Neural progenitor cell (in vitro differentiated cells): ENCODE results near the gene TMEM176B. TPM values are rescaled to one million over a fixed set of nuclear protein-coding genes. Genes with fewer than 3 reads are reported as not detected.

Source experiments
- DNase-seq: peaks from one replicate; pipeline ENCODE4 v3.0.0-alpha.2; 2016; ENCODE audit warnings: low spot score
- H2AFZ ChIP-seq: fragments of 200-600 bp; sonication (generic); replicated peaks from 2 replicates; pipeline ENCODE4 v1.6.1; 2016; ENCODE audit warnings: antibody characterized with exemption
- H3F3A ChIP-seq: fragments of 200-600 bp; sonication (generic); 2 replicates; pipeline ENCODE4 v1.6.1; 2016; ENCODE audit warnings: antibody characterized with exemption, low read depth
- H3K27ac ChIP-seq: fragments of 200-600 bp; sonication (generic); 2 replicates; pipeline ENCODE4 v1.5.1; 2016; ENCODE audit warnings: mild to moderate bottlenecking
- H3K27me3 ChIP-seq: fragments of 200-600 bp; sonication (generic); 2 replicates; pipeline ENCODE4 v1.6.1; 2016; ENCODE audit warnings: mild to moderate bottlenecking, moderate library complexity
- H3K36me3 ChIP-seq: fragments of 200-600 bp; sonication (generic); 2 replicates; pipeline ENCODE4 v1.5.1; 2016
- H3K4me1 ChIP-seq: fragments of 200-600 bp; sonication (generic); 2 replicates; pipeline ENCODE4 v1.6.1; 2016; ENCODE audit warnings: mixed run types
- H3K4me2 ChIP-seq: fragments of 200-600 bp; sonication (generic); 2 replicates; pipeline ENCODE4 v1.6.1; 2016
- H3K4me3 ChIP-seq: fragments of 200-600 bp; sonication (generic); 2 replicates; pipeline ENCODE4 v1.5.1; 2016
- H3K79me2 ChIP-seq: fragments of 200-600 bp; sonication (generic); 2 replicates; pipeline ENCODE4 v1.6.1; 2016; ENCODE audit warnings: low read depth
- H3K9ac ChIP-seq: fragments of 200-600 bp; sonication (generic); 2 replicates; pipeline ENCODE4 v1.6.1; 2016
- H3K9me3 ChIP-seq: fragments of 200-600 bp; sonication (generic); 2 replicates; pipeline ENCODE4 v1.5.1; 2016; ENCODE audit warnings: low read depth
- H4K20me1 ChIP-seq: fragments of 200-600 bp; sonication (generic); 2 replicates; pipeline ENCODE4 v1.6.1; 2016; ENCODE audit warnings: low read depth
- H3K27ac Mint-ChIP-seq: 3 replicates; pipeline ENCODE4 v1.8.0; 2021; ENCODE audit warnings: mixed read lengths
- H3K27me3 Mint-ChIP-seq: 2 replicates; pipeline ENCODE4 v1.8.0; 2022; ENCODE audit warnings: low read depth, mild to moderate bottlenecking, inconsistent platforms, moderate library complexity, mixed read lengths; ENCODE audit not compliant: insufficient read depth
- H3K36me3 Mint-ChIP-seq: 3 replicates; pipeline ENCODE4 v1.8.0; 2021; ENCODE audit warnings: mixed read lengths
- H3K4me1 Mint-ChIP-seq: 3 replicates; pipeline ENCODE4 v1.8.0; 2021; ENCODE audit warnings: mixed read lengths
- H3K4me3 Mint-ChIP-seq: 3 replicates; pipeline ENCODE4 v1.8.0; 2021; ENCODE audit warnings: mild to moderate bottlenecking, moderate library complexity, mixed read lengths
- H3K9me3 Mint-ChIP-seq: 3 replicates; pipeline ENCODE4 v1.8.0; 2020; ENCODE audit warnings: mixed read lengths
- EZH2 ChIP-seq: fragments of 200-600 bp; sonication (generic); IDR thresholded peaks from 2 replicates; pipeline ENCODE4 v1.6.1; 2017; ENCODE audit warnings: antibody characterized with exemption, mild to moderate bottlenecking, moderate library complexity
- EZH2phosphoT487 ChIP-seq: fragments of 200-600 bp; sonication (generic); IDR thresholded peaks from 2 replicates; pipeline ENCODE4 v1.6.1; 2017; ENCODE audit warnings: antibody characterized with exemption
- total RNA-seq: library from RNA; depleted of rRNA; stranded (reverse); fragments of >200 nt; gene quantifications from 2 replicates; pipeline ENCODE4 v1.2.3, GENCODE V29; 2015; ENCODE audit warnings: low replicate concordance
- TF ChIP-seq, protein P1 (sequence below): fragments of 200-600 bp; sonication (generic); IDR thresholded peaks from 2 replicates; pipeline ENCODE4 v1.5.1; 2017; ENCODE audit warnings: antibody characterized with exemption, mild to moderate bottlenecking

The TMEM176B gene
- total RNA-seq, 1 donor from 2014 or later = 0.54 TPM

DNA sequence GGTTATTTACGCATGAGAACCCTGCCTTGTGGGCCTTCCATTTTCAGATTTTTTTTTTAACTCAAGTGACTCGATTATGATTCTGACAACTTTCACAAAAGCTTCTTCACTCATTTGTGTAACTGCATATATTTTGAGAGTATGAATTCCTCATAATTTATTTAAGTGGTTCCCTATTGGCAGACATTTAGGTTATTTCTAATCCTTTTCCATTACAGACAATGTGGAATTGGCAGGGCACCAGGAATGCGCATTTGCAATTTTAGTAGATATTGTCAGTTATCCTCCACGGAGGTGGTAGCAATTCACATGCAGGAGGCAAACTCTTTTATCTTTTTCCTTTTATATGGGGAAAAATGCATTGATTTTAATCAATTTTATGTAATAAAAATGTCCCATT lies 2.5 kb downstream of the TMEM176B start:
- peaks cover 70% of the 10 kb centered on the region for H3K27me3 ChIP-seq
- Mint-ChIP-seq H3K27ac (no peak overlapping the region), H3K36me3 (no peaks in the 10 kb centered on the region), H3K4me1 (peaks cover 14% of the 10 kb centered on the region), H3K27me3 (peaks cover 38% of the 10 kb centered on the region), H3K9me3 (peaks cover 17% of the 10 kb centered on the region), H3K4me3 (no peak overlapping the region)
- H4K20me1 ChIP-seq = no peaks in the 10 kb centered on the region
- H3F3A ChIP-seq = no peaks in the 10 kb centered on the region
- no peak overlapping the region for H2AFZ ChIP-seq
- no peaks in the 10 kb centered on the region for H3K36me3 ChIP-seq
- no peak for DNase-seq
- no peaks in the 10 kb centered on the region for H3K9me3 ChIP-seq
- H3K79me2 ChIP-seq = no peaks in the 10 kb centered on the region
- no peak overlapping the region for H3K4me2 ChIP-seq
- H3K27ac ChIP-seq = no peak overlapping the region
- TF ChIP-seq EZH2phosphoT487 (no peak), EZH2 (no peak)
- TF ChIP-seq, protein P1, sequence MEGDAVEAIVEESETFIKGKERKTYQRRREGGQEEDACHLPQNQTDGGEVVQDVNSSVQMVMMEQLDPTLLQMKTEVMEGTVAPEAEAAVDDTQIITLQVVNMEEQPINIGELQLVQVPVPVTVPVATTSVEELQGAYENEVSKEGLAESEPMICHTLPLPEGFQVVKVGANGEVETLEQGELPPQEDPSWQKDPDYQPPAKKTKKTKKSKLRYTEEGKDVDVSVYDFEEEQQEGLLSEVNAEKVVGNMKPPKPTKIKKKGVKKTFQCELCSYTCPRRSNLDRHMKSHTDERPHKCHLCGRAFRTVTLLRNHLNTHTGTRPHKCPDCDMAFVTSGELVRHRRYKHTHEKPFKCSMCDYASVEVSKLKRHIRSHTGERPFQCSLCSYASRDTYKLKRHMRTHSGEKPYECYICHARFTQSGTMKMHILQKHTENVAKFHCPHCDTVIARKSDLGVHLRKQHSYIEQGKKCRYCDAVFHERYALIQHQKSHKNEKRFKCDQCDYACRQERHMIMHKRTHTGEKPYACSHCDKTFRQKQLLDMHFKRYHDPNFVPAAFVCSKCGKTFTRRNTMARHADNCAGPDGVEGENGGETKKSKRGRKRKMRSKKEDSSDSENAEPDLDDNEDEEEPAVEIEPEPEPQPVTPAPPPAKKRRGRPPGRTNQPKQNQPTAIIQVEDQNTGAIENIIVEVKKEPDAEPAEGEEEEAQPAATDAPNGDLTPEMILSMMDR = no peak
- no peaks in the 10 kb centered on the region for H3K4me1 ChIP-seq
- H3K4me3 ChIP-seq = no peak overlapping the region
- no peak overlapping the region for H3K9ac ChIP-seq

DNA sequence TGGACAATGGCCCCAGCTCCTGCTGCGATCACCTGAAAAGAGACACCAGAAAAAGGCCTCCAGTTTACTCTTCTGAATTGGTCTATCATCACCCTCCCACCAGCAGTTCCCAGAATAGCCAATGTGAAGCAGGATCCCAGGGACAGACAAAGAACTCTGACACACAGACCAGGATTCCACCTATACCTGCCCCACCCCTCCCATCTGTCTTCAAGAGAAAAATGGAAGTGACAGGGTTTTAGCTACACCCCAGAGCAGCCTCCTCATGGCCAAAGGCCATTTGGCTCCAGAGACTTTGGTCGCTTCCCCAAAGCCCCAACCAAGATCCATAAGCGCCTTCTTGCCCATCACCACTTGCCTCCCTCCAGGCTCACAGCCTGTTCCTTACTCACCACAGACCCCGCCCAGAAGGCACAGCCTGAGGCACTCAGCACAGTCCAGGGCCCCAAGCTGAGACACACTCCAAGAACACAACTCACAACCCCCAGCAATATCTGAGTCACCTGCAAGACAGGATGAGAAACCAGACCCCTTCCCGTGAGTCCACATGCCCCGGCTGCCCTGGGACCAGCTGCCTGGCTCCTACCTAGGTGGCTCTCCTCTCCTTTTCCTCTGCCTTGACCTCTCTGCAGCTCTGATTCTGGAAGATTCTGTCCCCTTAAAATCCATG lies 6.5 kb downstream of the TMEM176B start:
- no peak overlapping the region for H2AFZ ChIP-seq
- H3F3A ChIP-seq = no peaks in the 10 kb centered on the region
- H3K4me3 ChIP-seq = no peak overlapping the region
- no peaks in the 10 kb centered on the region for H3K9me3 ChIP-seq
- H3K27me3 Mint-ChIP-seq = peaks cover 14% of the 10 kb centered on the region
- H3K4me1 ChIP-seq = no peaks in the 10 kb centered on the region
- no peaks in the 10 kb centered on the region for H3K79me2 ChIP-seq
- H3K9me3 Mint-ChIP-seq = peaks cover 10% of the 10 kb centered on the region
- no peak for DNase-seq
- no peaks in the 10 kb centered on the region for H3K36me3 ChIP-seq
- no peaks in the 10 kb centered on the region for H4K20me1 ChIP-seq
- H3K4me3 Mint-ChIP-seq = no peak overlapping the region
- TF ChIP-seq EZH2phosphoT487 (no peak), EZH2 (no peak)
- TF ChIP-seq, protein P1 = no peak
- no peak overlapping the region for H3K27ac ChIP-seq
- H3K4me1 Mint-ChIP-seq = peaks cover 6% of the 10 kb centered on the region
- peaks cover 30% of the 10 kb centered on the region for H3K27me3 ChIP-seq
- no peak overlapping the region for H3K9ac ChIP-seq
- H3K4me2 ChIP-seq = no peak overlapping the region
- no peaks in the 10 kb centered on the region for H3K36me3 Mint-ChIP-seq
- no peak overlapping the region for H3K27ac Mint-ChIP-seq

DNA sequence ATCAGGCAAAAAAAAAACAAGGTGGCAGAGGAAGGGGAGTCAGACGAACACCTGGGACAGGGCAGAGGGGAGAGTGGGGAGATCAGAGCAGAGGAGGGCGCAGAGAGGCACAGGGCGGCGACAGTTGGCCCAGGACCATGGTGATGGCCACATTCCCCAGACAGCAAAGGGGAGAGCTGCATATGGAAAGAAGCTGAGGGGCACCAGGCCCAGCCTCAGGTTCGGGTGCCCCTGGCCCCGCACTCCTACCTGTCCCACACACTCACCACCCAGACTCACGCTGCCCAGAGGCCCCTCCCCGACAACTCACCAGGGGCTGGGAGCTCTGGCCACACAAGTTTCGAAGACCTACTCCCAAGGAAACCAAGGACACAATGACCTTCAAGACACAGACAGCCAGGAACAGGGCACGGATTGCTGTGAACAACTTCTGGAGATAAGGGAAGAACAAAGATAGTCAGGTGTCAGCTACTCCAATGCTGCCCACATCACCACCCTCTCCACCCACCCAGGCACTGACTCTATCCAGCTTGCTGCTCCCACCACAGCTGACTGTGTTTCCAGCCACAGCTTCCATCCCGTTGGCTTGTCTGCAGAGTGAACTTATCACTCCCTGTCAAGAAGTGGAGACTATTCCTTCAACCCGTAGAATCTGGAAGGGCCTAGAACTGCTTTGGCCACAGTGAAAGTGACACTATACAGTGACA lies 8.3 kb downstream of the TMEM176B start:
- no peak overlapping the region for H3K9ac ChIP-seq
- Mint-ChIP-seq H3K4me1 (no peaks in the 10 kb centered on the region), H3K4me3 (no peak overlapping the region), H3K27ac (no peak overlapping the region), H3K27me3 (peaks cover 11% of the 10 kb centered on the region), H3K9me3 (peaks cover 3% of the 10 kb centered on the region), H3K36me3 (no peaks in the 10 kb centered on the region)
- H3K4me2 ChIP-seq = no peak overlapping the region
- DNase-seq = no peak
- no peak overlapping the region for H3K4me3 ChIP-seq
- H3K27ac ChIP-seq = no peak overlapping the region
- no peaks in the 10 kb centered on the region for H3K4me1 ChIP-seq
- H2AFZ ChIP-seq = no peak overlapping the region
- H3K36me3 ChIP-seq = no peaks in the 10 kb centered on the region
- no peaks in the 10 kb centered on the region for H3K9me3 ChIP-seq
- no peaks in the 10 kb centered on the region for H3F3A ChIP-seq
- TF ChIP-seq EZH2 = no peak
- no peak for TF ChIP-seq EZH2phosphoT487
- TF ChIP-seq, protein P1 = no peak
- no peaks in the 10 kb centered on the region for H4K20me1 ChIP-seq
- no peaks in the 10 kb centered on the region for H3K79me2 ChIP-seq
- peaks cover 12% of the 10 kb centered on the region for H3K27me3 ChIP-seq
